ENCODE results near the gene PHIP. TPM values are rescaled to one million over a fixed set of nuclear protein-coding genes. Genes with fewer than 3 reads are reported as not detected.

Gene PHIP
- total RNA-seq, 2 donors from 2014 or later, result 14.6 to 17.1 TPM

DNA sequence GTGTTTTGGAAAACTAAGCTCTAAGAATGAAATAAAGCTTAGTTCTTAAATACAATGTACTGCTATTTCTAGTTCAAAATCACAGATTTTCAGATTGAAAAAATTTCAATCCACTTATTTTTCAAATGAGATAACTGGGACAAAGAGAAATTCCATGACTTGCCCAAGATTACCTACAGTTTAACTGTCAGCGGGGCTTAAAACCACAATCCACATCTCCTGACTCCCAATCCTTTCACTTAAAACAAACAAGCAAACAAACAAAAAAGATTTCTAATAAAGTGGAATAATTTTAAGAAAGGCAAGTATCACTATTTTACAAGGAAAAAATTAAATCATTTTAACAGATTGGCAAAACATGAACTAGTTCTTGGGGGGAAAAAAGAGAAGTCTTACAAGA, 4.2 kb downstream of the PHIP start:
- DNase-seq, result no peak
- intact Hi-C loops (cut with DNase I), result loop anchor here in 1 of 2 donors (10.0 kb wide), 1 partner anchor 461 kb away; the partner anchor contains the start of gene LCA5
- ATAC-seq, result no peak

DNA sequence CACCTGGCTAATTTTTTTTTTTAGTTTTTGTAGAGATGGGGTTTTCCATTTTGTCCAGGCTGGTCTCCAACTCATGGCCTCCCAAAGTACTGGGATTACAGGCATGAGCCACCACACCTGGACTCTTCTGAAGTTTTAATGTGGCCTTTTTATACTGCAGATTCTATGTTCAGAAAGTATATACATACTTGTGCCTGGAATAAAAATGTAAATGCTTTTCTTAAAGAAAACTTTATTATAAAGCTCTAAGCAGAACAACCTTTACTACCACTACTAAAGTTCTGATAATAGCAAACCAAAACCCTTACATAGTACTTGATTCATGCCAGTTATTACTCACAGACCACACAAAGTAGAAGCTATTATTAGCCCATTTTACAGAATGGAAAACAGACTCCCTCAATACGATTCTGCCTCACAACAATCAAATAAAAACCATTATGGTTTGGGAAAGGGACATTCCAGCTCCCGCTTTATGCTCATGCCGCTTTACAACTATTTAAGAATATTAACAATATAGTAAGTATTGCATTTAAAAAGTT, 5.3 kb downstream of the PHIP start:
- intact Hi-C loops (cut with DNase I), result loop anchor here in 1 of 2 donors (10.0 kb wide), 1 partner anchor 462 kb away; the partner anchor contains the start of gene LCA5
- DNase-seq, result no peak
- ATAC-seq, result no peak

GRCh38 chr6:79071547-79071946, 6.5 kb downstream of the PHIP start:
- no peak for DNase-seq

GRCh38 chr6:79070206-79070825, 7.7 kb downstream of the PHIP start:
- intact Hi-C loops (cut with DNase I), result loop anchor here in 1 of 2 donors (10.0 kb wide), 1 partner anchor 464 kb away; the partner anchor contains the start of gene LCA5
- ATAC-seq, result peak in 1 of 2 donors; percentile 26
- no peak for DNase-seq

More at GRCh38 chr6:79071547-79071946, 6.5 kb downstream of the PHIP start:
- ATAC-seq, result no peak
- intact Hi-C loops (cut with DNase I), result loop anchor here in 1 of 2 donors (10.0 kb wide), 1 partner anchor 463 kb away; the partner anchor contains the start of gene LCA5

- DNase-seq (no peak), ATAC-seq (no peak)
- intact Hi-C loops (cut with DNase I), result no loop called here
These were observed 11.2 kb downstream of the PHIP start for GRCh38 chr6:79066828-79067227.

DNA sequence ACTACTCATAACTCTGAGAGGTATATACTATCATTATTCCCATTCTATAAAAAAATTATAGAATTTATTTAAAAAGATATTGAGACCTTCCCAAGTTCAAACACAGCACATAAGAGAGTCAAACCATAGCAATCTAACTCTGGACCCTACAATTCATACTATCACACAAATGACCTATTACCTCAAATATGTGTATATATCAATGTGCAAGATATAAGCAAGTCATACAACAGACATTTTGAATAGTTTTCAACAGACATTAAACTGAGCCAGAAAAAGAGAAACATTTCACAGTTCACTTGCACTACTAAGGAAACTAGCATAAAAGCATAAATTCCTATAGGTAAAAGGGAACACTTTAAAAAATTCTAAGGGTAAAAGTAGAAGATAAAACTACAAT, 11.7 kb downstream of the PHIP start:
- ATAC-seq (no peak), DNase-seq (no peak)
- intact Hi-C loops (cut with DNase I), result no loop called here

DNA sequence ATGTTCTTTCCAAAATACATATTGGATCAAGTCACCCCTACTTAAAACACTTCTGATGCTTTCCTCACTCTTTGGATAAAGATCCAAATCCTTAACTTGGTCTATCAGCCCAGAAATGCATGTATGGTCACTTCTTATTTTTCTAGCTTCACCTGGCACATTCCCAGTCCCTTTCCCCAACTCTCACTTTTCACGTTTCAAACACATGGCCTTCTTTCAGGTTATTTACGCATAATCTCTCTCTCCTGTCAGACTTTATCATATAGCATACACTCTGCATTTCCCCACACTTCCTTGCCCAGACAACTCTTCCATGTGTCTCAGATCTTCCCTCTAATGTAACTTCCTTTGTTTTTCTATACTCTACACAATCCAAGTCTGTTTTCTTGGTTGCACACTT, 12.8 kb downstream of the PHIP start:
- DNase-seq, result no peak
- no peak for ATAC-seq
- intact Hi-C loops (cut with DNase I), result no loop called here

DNA sequence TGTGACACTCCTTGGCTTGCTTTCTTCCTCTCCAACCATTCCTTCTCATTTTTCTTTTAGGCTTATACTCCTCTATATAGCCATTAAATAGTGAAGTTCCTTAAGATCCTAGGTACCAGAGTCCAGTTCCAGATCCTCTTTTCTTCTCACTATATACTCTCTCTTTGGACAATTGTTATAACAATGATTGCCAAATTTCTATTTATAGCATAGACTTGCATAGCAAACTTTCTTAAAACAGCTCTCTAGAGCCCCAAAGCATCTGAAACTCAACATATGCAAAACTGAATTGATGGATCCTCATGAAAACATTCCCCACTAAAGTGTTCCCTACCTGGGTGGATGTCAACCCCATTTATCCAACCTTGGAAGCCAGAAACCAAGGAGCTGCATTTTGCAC, 13.4 kb downstream of the PHIP start:
- intact Hi-C loops (cut with DNase I), result no loop called here
- DNase-seq, result no peak
- no peak for ATAC-seq

- DNase-seq (no peak), ATAC-seq (no peak)
- intact Hi-C loops (cut with DNase I), result no loop called here
These were observed 15.3 kb downstream of the PHIP start for GRCh38 chr6:79062708-79063107.

DNA sequence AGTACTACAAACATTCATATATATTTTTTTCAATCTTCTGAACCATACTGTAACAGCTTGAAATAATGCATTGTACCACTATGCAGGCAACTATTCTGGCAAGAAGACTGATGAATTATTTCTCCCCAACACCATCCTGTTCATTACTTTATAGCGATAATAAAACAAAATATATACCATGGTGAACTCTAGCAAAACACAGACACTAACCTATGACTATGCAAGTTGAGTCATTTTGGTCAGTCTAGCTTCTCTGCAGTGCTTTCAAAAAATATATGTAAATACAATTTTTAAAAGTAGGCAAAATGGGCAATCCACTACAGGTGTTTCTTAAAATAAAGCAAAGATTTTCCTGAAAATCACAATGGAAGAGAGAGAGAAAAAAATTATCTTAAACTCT, 20.3 kb downstream of the PHIP start:
- intact Hi-C loops (cut with DNase I), result no loop called here
- DNase-seq (no peak), ATAC-seq (no peak)

DNA sequence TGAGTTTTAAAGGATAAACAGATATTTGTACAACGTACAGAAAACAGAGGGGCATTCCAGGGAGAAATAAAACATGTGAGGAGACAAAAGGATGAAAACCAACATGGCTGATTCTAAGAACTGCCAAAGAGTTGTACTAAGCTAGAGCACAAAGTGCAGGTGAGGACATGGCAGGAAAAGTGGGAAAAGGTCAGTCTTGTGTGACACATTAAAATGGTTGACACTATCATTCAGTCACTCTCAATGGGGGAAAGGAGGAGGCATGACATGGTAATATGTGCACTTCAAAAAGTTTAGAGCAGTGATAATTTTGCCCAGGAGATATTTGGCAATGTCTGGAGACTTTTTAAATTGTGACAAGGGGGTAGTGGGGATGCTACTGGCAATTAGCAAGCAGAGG, 21.8 kb downstream of the PHIP start:
- intact Hi-C loops (cut with DNase I), result no loop called here
- no peak for ATAC-seq
- DNase-seq, result no peak

GRCh38 chr6:79048611-79049010, 29.4 kb downstream of the PHIP start:
- no peak for ATAC-seq
- intact Hi-C loops (cut with DNase I), result no loop called here

GRCh38 chr6:79047072-79047471, 31.0 kb downstream of the PHIP start:
- DNase-seq (no peak), ATAC-seq (no peak)
- intact Hi-C loops (cut with DNase I), result no loop called here

More at GRCh38 chr6:79048611-79049010, 29.4 kb downstream of the PHIP start:
- no peak for DNase-seq

DNA sequence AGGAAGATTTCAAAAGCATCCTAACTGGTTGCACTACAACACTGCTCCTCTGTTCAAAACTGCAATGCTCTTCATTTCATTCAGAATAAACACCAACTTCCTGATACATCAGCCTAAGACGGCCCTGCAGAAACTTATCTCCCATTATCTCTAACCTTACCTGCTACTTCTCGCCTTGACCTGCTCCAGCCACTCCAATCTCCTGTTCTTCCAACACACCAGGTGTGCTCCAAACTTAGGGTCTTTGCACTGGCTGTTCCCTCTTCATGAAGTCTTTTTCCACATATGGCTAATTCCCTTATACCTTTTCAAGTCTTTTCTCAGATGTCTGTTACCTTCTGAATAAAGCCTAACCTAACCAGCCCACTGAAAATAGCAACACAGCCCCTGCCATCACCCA, 32.1 kb downstream of the PHIP start:
- DNase-seq, result no peak
- intact Hi-C loops (cut with DNase I), result no loop called here
- no peak for ATAC-seq

DNA sequence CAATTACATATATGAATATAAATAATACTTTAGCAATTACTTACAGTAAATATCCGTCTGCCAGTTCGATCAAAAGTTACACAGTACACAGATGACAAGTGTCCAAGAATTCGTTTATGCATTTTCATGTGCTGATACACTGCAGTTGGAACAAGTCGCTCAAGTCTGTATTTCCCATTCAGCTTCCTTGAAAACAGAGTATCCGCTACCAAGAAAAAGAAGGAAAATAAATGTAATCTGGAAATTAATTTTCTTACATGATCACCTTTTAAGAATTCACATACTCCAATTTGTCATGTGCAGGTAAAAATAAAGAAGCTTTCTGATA, 35.3 kb downstream of the PHIP start:
- intact Hi-C loops (cut with DNase I), result no loop called here
- no peak for ATAC-seq
- no peak for DNase-seq

DNA sequence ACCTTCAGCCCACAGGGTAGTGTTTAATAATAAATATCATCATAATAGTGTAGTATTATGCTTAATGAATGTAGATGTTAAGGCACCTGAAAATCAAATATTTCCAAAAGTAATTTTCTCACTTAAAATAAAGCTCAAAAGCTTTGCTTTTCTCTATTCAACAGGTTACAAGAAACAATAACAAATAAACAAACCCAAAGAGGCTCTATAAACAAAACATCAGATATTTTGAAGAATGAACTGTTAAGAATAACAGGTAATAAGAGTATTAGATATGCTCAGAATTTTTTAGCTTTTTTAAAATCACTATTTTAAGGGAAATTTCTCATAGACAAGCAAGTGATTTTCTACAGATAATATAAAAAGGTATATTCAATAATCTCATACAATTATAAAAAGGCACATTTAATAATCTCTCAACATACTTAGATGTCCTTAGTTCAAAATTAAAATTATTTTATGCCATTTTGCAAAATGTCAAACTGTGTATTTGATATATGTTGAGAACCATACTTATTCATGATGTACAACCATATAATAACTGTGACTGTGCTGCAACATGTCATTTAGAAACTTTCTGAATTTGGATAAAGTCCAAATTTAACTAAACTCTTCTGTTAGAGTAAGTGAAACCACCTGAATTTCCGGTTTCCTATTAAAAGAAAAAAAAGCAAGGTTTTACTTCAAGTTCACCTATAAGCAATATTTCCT, 35.8 kb downstream of the PHIP start:
- intact Hi-C loops (cut with DNase I), result no loop called here
- ATAC-seq (no peak), DNase-seq (no peak)

GRCh38 chr6:79040083-79040482, 38.0 kb downstream of the PHIP start:
- intact Hi-C loops (cut with DNase I), result no loop called here
- DNase-seq (no peak), ATAC-seq (no peak)

- no peak for DNase-seq
- ATAC-seq, result no peak
- intact Hi-C loops (cut with DNase I), result no loop called here
These were observed 40.0 kb downstream of the PHIP start for GRCh38 chr6:79038061-79038460.

DNA sequence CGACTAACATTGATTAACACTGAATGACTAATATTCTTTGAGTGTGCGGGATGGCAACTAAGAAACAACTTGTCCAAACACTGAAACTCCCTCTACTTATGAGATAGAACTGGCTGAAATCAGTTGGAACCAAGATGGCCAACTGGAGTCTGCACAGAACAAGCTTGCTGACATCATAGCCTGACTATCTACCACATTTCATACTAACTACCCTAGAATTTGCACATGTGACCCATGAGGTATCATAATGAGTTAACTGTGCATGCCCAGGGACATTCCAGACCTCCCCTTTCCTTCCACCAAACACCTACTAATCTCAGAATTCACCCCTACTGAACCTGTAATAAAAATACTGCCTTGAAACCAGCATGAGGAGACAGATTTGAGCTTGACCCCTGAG, 43.2 kb downstream of the PHIP start:
- no peak for DNase-seq
- intact Hi-C loops (cut with DNase I), result no loop called here
- ATAC-seq, result no peak

DNA sequence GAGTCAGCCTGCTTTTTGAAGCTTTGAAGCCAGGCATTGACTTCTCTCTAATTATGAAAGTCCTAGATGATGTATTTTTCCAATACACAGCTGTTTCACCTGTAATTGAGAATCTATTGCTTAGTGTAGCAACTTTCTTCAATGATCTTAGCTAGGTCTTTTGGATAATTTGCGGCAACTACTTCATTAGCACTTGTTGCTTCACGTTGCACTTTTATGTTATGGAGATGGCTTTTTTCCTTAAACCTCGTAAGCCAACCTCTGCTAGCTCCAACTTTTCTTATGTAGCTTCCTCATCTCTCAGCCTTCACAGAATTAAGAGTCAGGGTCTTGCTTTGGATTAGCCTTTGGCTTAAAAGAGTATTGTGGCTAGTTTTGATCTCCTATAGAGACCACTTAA, 44.8 kb downstream of the PHIP start:
- ATAC-seq (no peak), DNase-seq (no peak)
- intact Hi-C loops (cut with DNase I), result no loop called here
